ENCODE results near the gene TNS4.

Gene TNS4

DNA sequence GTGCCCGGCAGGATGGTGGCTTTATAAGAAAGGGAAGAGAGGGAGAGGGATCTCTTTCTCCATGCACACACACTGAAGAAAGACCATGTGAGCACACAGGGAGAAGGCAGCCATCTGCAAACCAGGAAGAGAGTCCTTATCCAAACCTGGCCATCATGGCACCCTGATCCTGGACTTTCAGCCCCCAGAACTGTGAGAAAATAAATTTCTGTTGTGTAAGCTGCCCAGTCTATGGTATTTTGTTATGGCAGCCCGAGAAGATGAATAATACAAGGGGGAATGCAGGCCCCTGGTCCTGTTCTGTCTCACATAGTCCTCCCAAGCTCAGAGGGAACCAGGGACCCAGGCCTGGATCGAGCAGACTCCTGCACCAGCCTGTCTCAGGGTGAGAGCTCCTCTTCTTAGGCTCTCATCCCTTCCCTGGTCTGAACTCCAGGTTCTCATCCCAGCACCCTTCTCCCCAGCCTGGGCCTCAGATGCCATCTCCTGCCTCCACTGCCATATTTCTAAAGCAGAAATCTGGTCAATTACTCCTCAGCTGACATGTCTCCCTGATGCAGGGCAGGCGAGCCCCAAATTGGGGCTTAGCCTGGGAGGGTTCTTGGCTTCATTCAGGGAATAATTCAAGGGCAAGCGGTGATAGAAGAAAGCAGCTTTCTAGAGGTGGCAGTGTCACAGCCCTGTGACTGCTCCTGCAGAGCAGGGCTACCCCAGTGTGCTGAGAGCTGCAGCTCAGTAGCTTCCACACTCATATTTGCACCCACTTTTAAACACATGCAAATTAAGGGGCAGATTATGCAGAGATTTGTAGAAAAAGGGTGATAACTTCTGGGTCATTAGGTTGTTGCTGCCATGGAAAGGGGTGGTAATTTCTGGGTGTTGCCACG is 29.3 kb downstream of the TNS4 start:
- no peak for DNase-seq (ENCODE audit: low spot score)

DNA sequence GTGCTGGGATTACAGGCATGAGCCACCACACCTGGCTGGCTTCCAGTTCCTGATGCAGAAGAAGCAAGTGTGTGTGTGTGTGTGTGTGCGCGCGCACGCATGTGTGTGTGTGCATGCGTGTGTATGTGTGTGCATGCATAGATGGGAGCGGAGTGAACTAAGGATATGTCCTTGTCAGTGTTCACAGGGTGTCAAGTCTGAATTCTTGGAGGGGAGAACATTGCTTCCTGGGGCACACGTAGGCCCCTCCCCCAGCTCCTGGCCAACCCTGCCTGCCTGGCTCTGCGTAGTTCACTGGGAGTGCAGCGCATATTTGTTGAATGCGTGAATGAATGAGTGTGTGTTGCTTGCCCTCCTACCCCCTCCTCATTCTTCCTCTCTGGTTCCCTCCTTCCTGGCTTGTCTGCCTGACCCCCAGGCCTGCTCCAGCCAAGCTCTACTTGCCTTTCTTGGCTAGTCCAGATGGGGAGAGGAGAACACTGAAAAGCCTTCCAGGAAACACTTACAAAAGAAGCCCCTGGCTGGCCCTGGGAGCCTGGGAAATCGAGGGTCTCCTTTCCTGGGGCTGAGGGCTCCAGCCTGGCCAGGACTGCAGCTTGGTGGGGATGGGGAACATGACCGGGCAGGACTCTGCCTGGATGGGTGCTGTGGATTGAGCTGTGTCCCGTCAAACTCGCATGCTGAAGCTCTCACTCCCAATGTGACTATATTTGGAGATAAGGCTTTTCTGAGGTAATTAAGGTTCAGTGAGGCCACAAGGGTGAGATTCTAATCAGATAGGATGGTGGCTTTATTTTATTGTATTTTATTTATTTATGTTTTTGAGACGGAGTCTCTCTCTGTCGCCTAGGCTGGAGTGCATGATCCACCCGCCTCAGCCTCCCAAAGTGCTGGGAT is 30.2 kb downstream of the TNS4 start:
- no peak for DNase-seq (ENCODE audit: low spot score)

DNA sequence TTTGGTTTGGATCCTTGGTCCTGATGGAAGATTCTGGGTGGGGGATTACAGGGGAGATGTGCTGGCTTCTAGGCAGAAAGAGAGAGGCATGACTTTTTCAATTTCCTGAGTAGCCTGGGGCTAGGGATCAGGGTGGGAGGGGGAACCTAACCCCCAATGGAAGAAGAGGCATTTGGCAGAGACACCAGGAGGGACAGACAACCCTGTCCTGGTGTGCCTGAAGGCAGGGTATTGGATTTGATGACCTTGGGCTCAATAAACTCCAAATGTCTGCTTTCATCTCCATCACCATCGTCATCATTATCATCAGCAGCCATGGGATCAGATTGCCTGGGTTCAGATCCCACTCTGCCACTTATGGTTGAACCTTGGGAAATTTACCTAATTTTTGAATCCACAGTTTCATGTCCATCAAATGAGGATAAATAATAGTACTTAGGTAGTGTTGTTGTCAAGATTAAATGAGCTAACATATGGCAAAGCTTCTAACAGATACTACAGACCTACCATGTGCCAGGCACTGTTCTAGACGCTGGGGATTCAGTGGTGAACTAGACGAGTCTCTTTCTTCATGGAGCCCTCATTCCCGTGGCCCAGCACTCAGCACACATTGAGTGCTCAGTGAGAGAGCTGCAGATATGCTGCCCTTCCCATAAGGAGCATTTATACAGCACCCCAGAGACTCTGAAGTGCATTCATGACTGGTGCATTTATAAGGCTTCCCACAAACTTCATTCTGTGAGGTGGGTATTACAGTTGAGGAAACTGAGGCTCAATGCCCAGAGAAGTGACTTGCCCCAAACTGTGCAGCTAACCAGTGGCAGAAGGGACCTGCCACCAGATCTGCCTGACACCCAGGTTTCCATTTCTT is 31.4 kb downstream of the TNS4 start:
- no peak for DNase-seq (ENCODE audit: low spot score)

DNA sequence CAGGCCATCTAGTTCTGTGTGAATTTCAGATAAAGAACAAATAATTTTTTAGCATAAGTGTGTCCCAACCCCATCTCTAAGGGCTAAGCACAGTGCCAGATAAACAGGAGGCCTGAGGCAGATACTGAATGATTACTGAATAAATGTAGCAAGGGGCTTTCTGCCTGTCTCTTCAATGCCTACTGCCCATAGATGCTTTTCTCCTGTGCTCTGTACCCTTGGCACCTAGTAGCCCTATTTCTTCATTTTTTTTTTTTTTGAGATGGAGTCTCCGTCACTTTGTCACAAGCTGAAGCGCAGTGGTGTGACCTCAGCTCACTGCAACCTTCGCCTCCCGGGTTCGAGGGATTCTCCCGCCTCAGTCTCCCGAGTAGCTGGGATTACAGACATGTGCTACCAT is 32.9 kb downstream of the TNS4 start:
- DNase-seq (ENCODE audit: low spot score), result no peak

- no peak for DNase-seq (ENCODE audit: low spot score)
These were observed 34.0 kb downstream of the TNS4 start for GRCh38 chr17:40467281-40467867.

DNA sequence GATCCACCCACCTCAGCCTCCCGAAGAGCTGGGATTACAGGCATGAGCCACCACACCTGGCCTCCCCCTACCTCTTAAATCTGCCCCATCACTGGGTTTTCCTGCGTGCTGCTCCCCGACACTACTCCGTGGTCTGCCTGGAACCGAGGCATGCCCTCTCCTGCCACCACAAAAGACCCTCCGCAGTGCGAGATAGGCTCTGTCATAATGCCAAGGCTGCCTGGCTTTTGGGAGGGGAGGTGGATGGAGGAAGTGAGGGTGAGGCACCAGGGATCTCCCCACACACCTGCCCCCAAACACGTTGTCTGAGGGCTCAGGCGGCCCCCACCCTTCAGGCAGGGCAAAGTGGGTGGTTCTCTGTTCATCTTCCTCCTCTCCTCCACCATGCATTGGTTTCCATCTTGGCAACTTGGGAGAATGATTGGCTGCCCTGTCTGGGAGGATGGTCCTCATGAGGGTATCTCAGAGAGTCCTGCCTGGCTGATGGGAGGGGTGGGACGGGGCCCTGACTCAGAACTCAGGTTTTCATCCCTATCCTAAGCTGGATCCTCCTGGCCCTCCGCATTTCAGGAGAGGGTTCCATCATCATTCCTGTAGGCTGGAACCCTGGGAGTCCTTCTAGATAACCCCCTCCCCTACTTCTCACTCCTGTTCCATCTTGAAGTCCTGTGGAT is 35.0 kb downstream of the TNS4 start:
- DNase-seq (ENCODE audit: low spot score), result no peak

DNA sequence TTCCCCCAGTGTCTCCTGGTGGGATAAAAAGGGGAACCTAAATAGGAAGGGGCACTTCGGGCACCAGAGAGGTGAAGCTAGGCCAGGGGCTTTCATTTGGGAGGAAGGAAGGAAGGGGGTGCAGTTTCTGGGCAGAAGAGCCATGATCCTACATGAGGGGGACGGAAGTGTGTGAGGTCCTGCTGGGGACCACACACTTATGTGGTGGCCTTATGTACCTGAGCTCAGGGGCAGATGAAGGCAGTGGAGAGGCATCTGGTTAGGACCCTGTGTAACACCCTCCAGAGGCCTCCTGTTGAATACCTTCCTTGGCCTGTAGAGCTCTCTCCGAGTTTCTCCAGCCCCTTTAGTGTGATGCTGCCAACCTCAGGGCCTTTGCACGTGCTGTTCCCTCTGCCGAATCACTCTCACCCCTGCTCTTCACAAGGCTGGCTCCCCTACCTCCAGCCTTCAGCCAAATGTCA is 37.0 kb downstream of the TNS4 start:
- DNase-seq (ENCODE audit: low spot score), result no peak

- DNase-seq (ENCODE audit: low spot score), result no peak
These were observed 38.3 kb downstream of the TNS4 start for GRCh38 chr17:40463122-40463550.

GRCh38 chr17:40462343-40463121 is 38.9 kb downstream of the TNS4 start:
- no peak for DNase-seq (ENCODE audit: low spot score)

DNA sequence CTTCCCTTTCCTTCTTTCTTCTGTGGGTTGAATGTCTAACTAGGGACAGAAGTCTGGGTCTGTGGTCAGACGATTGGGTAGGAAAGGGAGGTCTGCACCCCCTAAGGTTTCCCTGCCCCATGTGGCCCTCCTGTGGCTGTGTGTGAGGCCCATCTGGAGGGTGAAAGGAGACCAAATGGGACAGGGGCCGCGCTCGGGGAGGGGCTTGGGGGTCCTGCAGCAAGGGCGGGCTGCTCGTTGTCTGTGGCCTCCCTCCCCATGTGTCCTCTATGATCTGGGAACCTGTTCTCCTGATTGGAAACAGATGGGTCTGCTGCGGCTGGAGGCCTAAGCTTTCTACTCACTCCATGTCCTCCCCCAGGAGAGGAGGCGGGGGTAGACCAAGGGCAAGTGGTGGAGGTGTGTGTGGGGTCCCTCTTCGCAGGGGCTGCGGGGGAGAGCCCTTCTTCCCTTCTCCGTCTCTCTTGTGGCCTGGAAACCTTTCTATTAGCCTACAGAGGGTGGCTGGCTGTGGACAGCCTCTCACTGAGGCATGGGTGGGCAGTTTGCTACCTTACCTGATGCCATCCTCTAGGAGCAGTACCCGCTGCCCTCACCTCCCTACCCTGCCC is 39.6 kb downstream of the TNS4 start:
- no peak for DNase-seq (ENCODE audit: low spot score)

DNA sequence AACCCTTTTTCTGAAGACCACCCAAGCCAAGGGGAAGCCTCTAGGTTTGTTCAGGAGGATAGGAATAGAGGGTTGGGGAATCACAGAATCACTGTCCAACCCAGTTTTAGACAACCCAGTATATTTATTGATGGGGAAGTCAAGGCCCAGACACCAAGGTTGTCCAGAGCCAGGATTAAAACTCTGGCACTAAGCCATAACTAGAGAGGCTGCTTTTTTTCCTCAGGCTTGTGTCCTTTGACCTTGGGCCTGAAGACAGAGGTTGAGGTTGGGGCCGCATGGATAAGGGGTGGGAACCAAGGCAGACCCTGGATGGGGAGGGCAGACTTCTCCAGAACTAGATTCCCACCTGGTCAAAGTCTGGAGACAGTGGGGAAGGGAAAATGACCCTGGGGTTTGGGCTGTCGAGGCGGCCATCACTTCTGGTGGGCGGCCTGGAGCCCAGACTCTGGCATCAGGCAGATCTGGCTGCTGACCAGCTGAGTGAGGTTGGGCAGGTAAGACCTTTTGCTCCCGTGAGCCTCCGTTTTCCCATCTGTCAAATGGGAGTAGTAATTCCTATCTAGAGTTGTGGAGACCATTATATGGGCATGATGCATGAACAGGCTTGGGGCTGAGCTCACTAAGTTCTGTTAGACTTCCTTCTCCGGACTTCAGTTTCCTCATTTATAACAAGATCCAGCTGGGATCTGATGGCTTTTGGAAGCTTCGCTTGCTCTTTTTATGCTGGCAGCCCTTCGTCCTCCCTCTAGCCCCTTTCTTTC is 40.3 kb downstream of the TNS4 start:
- no peak for DNase-seq (ENCODE audit: low spot score)

DNA sequence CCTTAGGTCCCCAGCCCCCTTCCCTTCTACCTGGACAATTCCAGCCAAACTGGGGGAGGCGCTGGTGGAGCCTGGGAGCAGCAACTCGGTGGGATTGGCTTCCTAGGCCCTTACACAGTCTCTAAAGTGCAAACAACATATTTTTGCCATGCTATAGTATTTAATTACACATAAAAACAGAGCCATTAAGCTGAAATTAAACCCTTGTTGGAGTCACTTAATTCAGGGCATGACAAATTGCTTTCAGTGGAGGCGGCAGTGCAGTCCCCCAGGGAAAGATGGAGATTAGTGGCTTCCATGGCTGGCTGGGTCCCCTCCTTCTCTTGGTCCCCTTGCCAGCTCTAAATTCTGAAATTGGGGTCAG is 40.8 kb downstream of the TNS4 start:
- DNase-seq (ENCODE audit: low spot score), result no peak

DNA sequence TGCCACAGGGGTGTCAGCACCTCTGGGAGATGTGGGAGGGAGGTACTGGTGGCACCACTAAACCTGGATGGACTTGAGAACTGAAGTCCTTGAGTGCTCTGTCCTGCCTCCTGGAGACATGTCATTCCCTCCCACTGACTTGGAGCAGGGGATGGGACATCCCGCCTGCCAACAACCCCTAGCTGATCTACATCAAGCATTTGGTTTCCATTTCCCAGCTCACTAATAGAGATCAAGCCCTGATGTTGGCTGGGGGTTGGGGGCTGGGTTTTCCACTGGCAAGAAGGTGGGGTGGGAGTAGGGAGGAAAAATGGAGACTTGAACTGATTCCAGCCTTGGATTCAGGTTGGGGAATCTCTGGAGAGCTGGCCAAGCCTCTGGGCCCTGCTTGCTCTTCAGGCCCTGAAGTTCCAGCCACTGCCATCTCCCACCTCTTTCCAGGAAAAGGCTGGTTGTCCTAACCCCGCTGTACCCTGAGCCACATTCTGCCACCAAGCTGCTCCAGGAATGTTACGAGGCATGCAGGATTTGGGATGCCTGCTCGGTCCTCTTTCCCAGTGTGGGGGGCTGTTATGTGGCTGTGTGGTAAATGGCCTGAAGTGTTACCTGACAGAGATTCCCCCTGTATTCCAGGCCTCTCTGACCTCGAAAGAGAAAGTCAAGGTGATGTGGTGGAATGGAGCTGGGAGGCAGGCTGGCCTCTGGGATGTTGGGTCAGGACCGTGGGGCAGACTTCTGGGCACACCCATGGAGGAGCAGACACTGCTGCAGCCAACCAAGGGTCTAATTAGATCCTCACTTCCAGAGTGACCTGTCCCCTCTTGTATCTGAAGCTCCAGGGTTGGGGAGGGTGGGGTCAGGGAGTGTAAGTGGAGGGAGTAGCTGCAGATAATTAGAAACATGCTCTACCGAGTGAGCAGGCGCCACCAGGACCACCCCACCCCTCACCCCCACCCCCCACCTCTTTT is 41.5 kb downstream of the TNS4 start:
- DNase-seq (ENCODE audit: low spot score), result no peak

- no peak for DNase-seq (ENCODE audit: low spot score)
These were observed 42.5 kb downstream of the TNS4 start for GRCh38 chr17:40458851-40459482.

GRCh38 chr17:40457964-40458791 is 43.2 kb downstream of the TNS4 start:
- DNase-seq (ENCODE audit: low spot score), result no peak

GRCh38 chr17:40457369-40457768 is 44.1 kb downstream of the TNS4 start:
- DNase-seq (ENCODE audit: low spot score), result no peak

Measured in NAMALWA (cell line).